GM12892 (cell line): ENCODE data around the gene TMEM51.

Experiments
- POLR2A ChIP-seq: IDR thresholded peaks from 2 replicates; pipeline ENCODE4 v1.6.1; 2011; ENCODE audit warnings: low read depth, low read length, control low read depth
- TAF1 ChIP-seq: IDR thresholded peaks from 2 replicates; pipeline ENCODE4 v1.6.1; 2011; ENCODE audit warnings: low read depth, mild to moderate bottlenecking, control low read depth, low read length, borderline replicate concordance

GRCh38 chr1:15222653-15223303 is 69.2 kb downstream of the TMEM51 start:
- TF ChIP-seq POLR2A (no peak), TAF1 (no peak)
